SK-N-SH treated with all-trans-retinoic acid at 6 μM for 48 hours (cell line): ENCODE data around the gene FRYL.

Experiments used
- PATZ1 ChIP-seq: fragments of 250-450 bp; sonication (Bioruptor Pico); IDR thresholded peaks from 2 replicates; pipeline ENCODE4 v1.8.0; 2020; ENCODE audit warnings: mild to moderate bottlenecking, moderate library complexity, borderline replicate concordance
- TOX ChIP-seq: fragments of 250-450 bp; sonication (Bioruptor Pico); IDR thresholded peaks from 2 replicates; pipeline ENCODE4 v1.8.0; 2021; ENCODE audit warnings: mild to moderate bottlenecking, moderate library complexity, borderline replicate concordance
- ZC3H10 ChIP-seq: fragments of 250-450 bp; sonication (Bioruptor Pico); IDR thresholded peaks from 2 replicates; pipeline ENCODE4 v1.5.1; 2021; ENCODE audit warnings: mild to moderate bottlenecking, moderate library complexity
- ZFP3 ChIP-seq: fragments of 250-450 bp; sonication (Bioruptor Pico); IDR thresholded peaks from 2 replicates; pipeline ENCODE4 v1.5.0; 2020; ENCODE audit warnings: mild to moderate bottlenecking, moderate library complexity

- TF ChIP-seq TOX (CRISPR knock-in tag) (no peak), ZC3H10 (CRISPR knock-in tag) (no peak), PATZ1 (CRISPR knock-in tag) (no peak), ZFP3 (CRISPR knock-in tag) (no peak)
Observed at GRCh38 chr4:48780865-48781214, 761 bp upstream of the FRYL start.
